Calu3 (cell line): ENCODE data around the gene NNMT. TPM values are rescaled to one million over a fixed set of nuclear protein-coding genes. Genes with fewer than 3 reads are reported as not detected.

Experiments used
- BruUV-seq: library from RNA; stranded (reverse); fragments of 400-500 nt; replicated peaks from 2 replicates; lab custom pipeline; 2021; lab: Mats Ljungman, UMichigan
- CTCF ChIA-PET: fragments of 300-600 bp; sonication (Branson Sonifier 250); formaldehyde crosslinking; loops from one replicate; lab custom pipeline; 2022; ENCODE audit warnings: antibody characterized with exemption; lab: Charles Lee
- DNase-seq: peaks from one replicate; pipeline ENCODE4 v3.0.0; 2022
- H3K27ac Mint-ChIP-seq: one replicate; pipeline ENCODE4 v1.8.0; 2022; ENCODE audit warnings: mixed read lengths; ENCODE audit not compliant: unreplicated experiment
- H3K27me3 Mint-ChIP-seq: one replicate; pipeline ENCODE4 v1.8.0; 2022; ENCODE audit warnings: mixed read lengths; ENCODE audit not compliant: unreplicated experiment
- H3K36me3 Mint-ChIP-seq: one replicate; pipeline ENCODE4 v1.8.0; 2022; ENCODE audit warnings: mild to moderate bottlenecking, moderate library complexity, mixed read lengths; ENCODE audit not compliant: insufficient read depth, unreplicated experiment
- H3K4me1 Mint-ChIP-seq: one replicate; pipeline ENCODE4 v1.8.0; 2022; ENCODE audit warnings: mild to moderate bottlenecking, low read depth, mixed read lengths; ENCODE audit not compliant: unreplicated experiment
- H3K4me3 Mint-ChIP-seq: one replicate; pipeline ENCODE4 v1.8.0; 2022; ENCODE audit warnings: mild to moderate bottlenecking, low read depth, moderate library complexity, mixed read lengths; ENCODE audit not compliant: unreplicated experiment
- H3K9me3 Mint-ChIP-seq: one replicate; pipeline ENCODE4 v1.8.0; 2022; ENCODE audit warnings: low read depth, mixed read lengths; ENCODE audit not compliant: unreplicated experiment
- CTCF ChIP-seq: fragments of 200-600 bp; IDR thresholded peaks from one replicate; pipeline ENCODE4 v1.8.0; 2022; ENCODE audit warnings: antibody characterized with exemption; ENCODE audit not compliant: unreplicated experiment
- intact Hi-C: fragments of 100-400 bp; cut with micrococcal nuclease; formaldehyde crosslinking; loops from one replicate; pipeline ENCODE4 v1.10.0; 2022; ENCODE audit not compliant: unreplicated experiment
- total RNA-seq: library from RNA; stranded (reverse); gene quantifications from 2 replicates; pipeline ENCODE4 v1.2.3, GENCODE V29; 2022

NNMT gene
- total RNA-seq, 1 experiment from 2014 or later: 116 TPM

GRCh38 chr11:114291842-114292680 lies 4.1 kb upstream of the NNMT start:
- Mint-ChIP-seq H3K9me3 (no peaks in the 10 kb centered on the region), H3K4me3 (peak overlapping the region; percentile 10), H3K27ac (peak overlapping the region; percentile 99), H3K4me1 (peaks cover 65% of the 10 kb centered on the region), H3K27me3 (no peaks in the 10 kb centered on the region), H3K36me3 (peaks cover 26% of the 10 kb centered on the region)
- CTCF ChIA-PET: interaction anchor here (1.4 kb wide), 1 partner anchor 11 kb away, joined by 4 read pairs; no protein-coding TSS in a partner anchor
- no peak for TF ChIP-seq CTCF
- no TSS peak for BruUV-seq
- DNase-seq: no peak
- intact Hi-C loops: loop anchor here (5.0 kb wide), 1 partner anchor 145 kb away; the partner anchor contains the start of gene REXO2

GRCh38 chr11:114293201-114293711 lies 2.9 kb upstream of the NNMT start:
- H3K9me3 Mint-ChIP-seq: no peaks in the 10 kb centered on the region
- H3K4me1 Mint-ChIP-seq: peaks cover 63% of the 10 kb centered on the region
- H3K27me3 Mint-ChIP-seq: no peaks in the 10 kb centered on the region
- H3K27ac Mint-ChIP-seq: peak overlapping the region; percentile 99
- TF ChIP-seq CTCF: no peak
- H3K36me3 Mint-ChIP-seq: peaks cover 36% of the 10 kb centered on the region
- CTCF ChIA-PET: interaction anchor here (1.1 kb wide), 1 partner anchor 12 kb away, joined by 3 read pairs; no protein-coding TSS in a partner anchor
- H3K4me3 Mint-ChIP-seq: no peak overlapping the region
- intact Hi-C loops: loop anchor here (5.0 kb wide), 1 partner anchor 144 kb away; the partner anchor contains the start of gene REXO2
- no TSS peak for BruUV-seq
- no peak for DNase-seq

GRCh38 chr11:114296605-114297372 lies 590 bp downstream of the NNMT start:
- Mint-ChIP-seq H3K36me3 (peaks cover 66% of the 10 kb centered on the region), H3K27me3 (no peaks in the 10 kb centered on the region), H3K27ac (peak overlapping the region; percentile 99), H3K4me1 (peaks cover 53% of the 10 kb centered on the region), H3K4me3 (peak overlapping the region; percentile 74), H3K9me3 (peaks cover 4% of the 10 kb centered on the region)
- TSS peak; percentile 71 for BruUV-seq
- no peak for DNase-seq
- CTCF ChIA-PET: interaction anchor here (0.7 kb wide), 1 partner anchor 1913 kb away, joined by 3 read pairs; no protein-coding TSS in a partner anchor
- intact Hi-C loops: loop anchor here (1.0 to 5.0 kb wide), 2 partner anchors 16 to 106 kb away; partner anchors contain the start of genes C11orf71 and RBM7
- TF ChIP-seq CTCF: no peak
